GM19467 (cell line): ENCODE data around the gene PTX4.

ENCODE experiments used
- ATAC-seq: cut with Tn5 transposase; IDR thresholded peaks from one replicate; pipeline ENCODE4 v1.9.1; 2021; ENCODE audit warnings: mild to moderate bottlenecking, moderate library complexity; ENCODE audit not compliant: unreplicated experiment

PTX4 gene

GRCh38 chr16:1465567-1465915 is 23.2 kb downstream of the PTX4 start:
- no peak for ATAC-seq

GRCh38 chr16:1464894-1465566 is 23.7 kb downstream of the PTX4 start:
- no peak for ATAC-seq

- ATAC-seq, result no peak
These were observed 24.4 kb downstream of the PTX4 start for GRCh38 chr16:1464196-1464893.

- ATAC-seq, result no peak
These were observed 27.6 kb downstream of the PTX4 start for GRCh38 chr16:1461146-1461545.

- no peak for ATAC-seq
These were observed 28.1 kb downstream of the PTX4 start for GRCh38 chr16:1460602-1461138.

GRCh38 chr16:1459967-1460366 is 28.8 kb downstream of the PTX4 start:
- ATAC-seq, result no peak

- no peak for ATAC-seq
These were observed 29.8 kb downstream of the PTX4 start for GRCh38 chr16:1458977-1459341.

- no peak for ATAC-seq
These were observed 30.3 kb downstream of the PTX4 start for GRCh38 chr16:1458336-1458976.

GRCh38 chr16:1457489-1458245 is 31.1 kb downstream of the PTX4 start:
- ATAC-seq, result no peak

GRCh38 chr16:1456951-1457350 is 31.8 kb downstream of the PTX4 start:
- ATAC-seq, result no peak

GRCh38 chr16:1455190-1456171 is 33.3 kb downstream of the PTX4 start:
- ATAC-seq, result no peak

- ATAC-seq, result no peak
These were observed 34.2 kb downstream of the PTX4 start for GRCh38 chr16:1454561-1454960.

- no peak for ATAC-seq
These were observed 35.4 kb downstream of the PTX4 start for GRCh38 chr16:1453316-1453715.

- no peak for ATAC-seq
These were observed 36.2 kb downstream of the PTX4 start for GRCh38 chr16:1452530-1452929.

- ATAC-seq, result no peak
These were observed 36.9 kb downstream of the PTX4 start for GRCh38 chr16:1451702-1452392.

GRCh38 chr16:1450841-1451240 is 37.9 kb downstream of the PTX4 start:
- ATAC-seq, result no peak

GRCh38 chr16:1450218-1450617 is 38.5 kb downstream of the PTX4 start:
- no peak for ATAC-seq

GRCh38 chr16:1449201-1449788 is 39.4 kb downstream of the PTX4 start:
- ATAC-seq, result no peak

GRCh38 chr16:1448536-1449116 is 40.1 kb downstream of the PTX4 start:
- ATAC-seq, result no peak
